ENCODE results near the gene DGKI. TPM values are rescaled to one million over a fixed set of nuclear protein-coding genes. Genes with fewer than 3 reads are reported as not detected.

Gene DGKI
- total RNA-seq, 1 experiment from 2014 or later = not detected

GRCh38 chr7:137544453-137545058 is 302.2 kb downstream of the DGKI start:
- Histone ChIP-seq H3K9ac (ENCODE audit: low read length) (no peak overlapping the region), H3K9me2 (replicated peaks; ENCODE audit: insufficient read depth, low read length) (no peaks in the 10 kb centered on the region)

DNA sequence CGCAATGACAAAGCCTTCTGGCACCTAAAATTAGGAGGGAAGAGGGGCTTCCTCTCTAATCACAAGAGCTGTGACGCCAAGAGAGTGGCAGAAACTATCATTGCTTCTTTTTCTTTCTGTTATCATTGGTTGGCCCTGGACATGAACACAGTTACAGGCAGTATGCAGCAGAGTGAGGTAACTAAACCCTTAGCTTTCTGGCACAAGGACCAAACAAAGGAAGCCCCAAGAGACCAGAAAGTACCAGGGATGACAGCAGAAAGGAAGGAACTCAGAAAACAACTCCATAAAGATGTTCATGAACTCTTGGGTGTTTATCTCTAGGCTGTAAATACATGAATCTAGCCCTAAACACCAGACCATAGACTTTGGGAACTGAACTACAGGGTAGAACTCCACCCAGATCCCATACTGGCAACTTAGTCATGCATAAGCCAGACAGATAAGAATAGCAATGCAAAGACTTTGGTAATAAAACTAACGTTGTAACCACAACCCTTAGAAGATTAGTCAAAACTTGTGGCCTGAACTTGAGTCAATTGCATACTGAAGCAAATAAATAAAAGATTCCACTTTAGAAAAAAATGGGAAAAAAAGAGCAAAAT is 307.6 kb downstream of the DGKI start:
- DNase-seq = no peak
- Histone ChIP-seq H3K27me3 (ENCODE audit: low read length) (no peaks in the 10 kb centered on the region), H3K36me3 (ENCODE audit: insufficient read depth, low read length) (no peaks in the 10 kb centered on the region), H4K20me1 (ENCODE audit: insufficient read depth, low read depth, low read length) (no peaks in the 10 kb centered on the region), H3K79me2 (ENCODE audit: low read length) (no peaks in the 10 kb centered on the region), H3K4me3 (ENCODE audit: low read length) (no peak overlapping the region), H3K9me3 (ENCODE audit: low read length) (no peaks in the 10 kb centered on the region), H3K9ac (ENCODE audit: low read length) (no peak overlapping the region), H2AFZ (ENCODE audit: low read length) (no peak overlapping the region), H3K9me2 (replicated peaks; ENCODE audit: insufficient read depth, low read length) (no peaks in the 10 kb centered on the region), H3K27ac (ENCODE audit: low read length) (no peak overlapping the region), H3K4me1 (ENCODE audit: low read length) (no peaks in the 10 kb centered on the region), H3K4me2 (ENCODE audit: low read depth, low read length, poor library complexity, severe bottlenecking) (no peak overlapping the region)

More at GRCh38 chr7:137544453-137545058, 302.2 kb downstream of the DGKI start:
- DNase-seq = no peak
- H3K4me1 ChIP-seq (ENCODE audit: low read length) = no peaks in the 10 kb centered on the region
- no peaks in the 10 kb centered on the region for H3K36me3 ChIP-seq (ENCODE audit: insufficient read depth, low read length)
- H3K27me3 ChIP-seq (ENCODE audit: low read length) = no peaks in the 10 kb centered on the region
- H3K27ac ChIP-seq (ENCODE audit: low read length) = no peak overlapping the region
- H2AFZ ChIP-seq (ENCODE audit: low read length) = no peak overlapping the region
- H3K9me3 ChIP-seq (ENCODE audit: low read length) = no peaks in the 10 kb centered on the region
- H3K79me2 ChIP-seq (ENCODE audit: low read length) = no peaks in the 10 kb centered on the region
- no peak overlapping the region for H3K4me2 ChIP-seq (ENCODE audit: low read depth, low read length, poor library complexity, severe bottlenecking)
- no peaks in the 10 kb centered on the region for H4K20me1 ChIP-seq (ENCODE audit: insufficient read depth, low read depth, low read length)
- H3K4me3 ChIP-seq (ENCODE audit: low read length) = no peak overlapping the region

DNA sequence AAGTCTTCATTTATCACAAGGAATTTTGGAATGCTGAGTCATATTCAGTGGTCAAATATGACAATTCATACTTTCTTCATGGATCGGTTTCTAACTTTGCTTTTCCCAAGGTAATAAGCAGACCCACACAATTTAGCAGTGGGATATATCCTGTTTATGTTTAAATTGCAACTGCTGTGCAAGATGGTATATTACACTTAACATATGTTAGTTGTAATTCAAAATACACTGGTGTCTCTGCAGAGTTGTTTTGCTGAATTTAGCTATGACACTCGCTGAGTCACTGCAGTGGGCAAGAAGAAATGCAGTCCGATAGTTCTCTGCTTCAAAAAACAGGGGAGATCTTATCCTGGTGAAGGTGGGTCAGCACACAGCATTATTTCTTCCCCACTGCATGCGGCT is 308.4 kb downstream of the DGKI start:
- no peaks in the 10 kb centered on the region for H3K9me3 ChIP-seq (ENCODE audit: low read length)
- H3K9me2 ChIP-seq (replicated peaks; ENCODE audit: insufficient read depth, low read length) = no peaks in the 10 kb centered on the region
- no peaks in the 10 kb centered on the region for H3K79me2 ChIP-seq (ENCODE audit: low read length)
- no peak overlapping the region for H3K4me3 ChIP-seq (ENCODE audit: low read length)
- H2AFZ ChIP-seq (ENCODE audit: low read length) = no peak overlapping the region
- DNase-seq = no peak
- H3K4me1 ChIP-seq (ENCODE audit: low read length) = no peaks in the 10 kb centered on the region
- H3K27ac ChIP-seq (ENCODE audit: low read length) = no peak overlapping the region
- H3K9ac ChIP-seq (ENCODE audit: low read length) = no peak overlapping the region
- no peak overlapping the region for H3K4me2 ChIP-seq (ENCODE audit: low read depth, low read length, poor library complexity, severe bottlenecking)
- no peaks in the 10 kb centered on the region for H3K27me3 ChIP-seq (ENCODE audit: low read length)
- no peaks in the 10 kb centered on the region for H4K20me1 ChIP-seq (ENCODE audit: insufficient read depth, low read depth, low read length)
- no peaks in the 10 kb centered on the region for H3K36me3 ChIP-seq (ENCODE audit: insufficient read depth, low read length)

DNA sequence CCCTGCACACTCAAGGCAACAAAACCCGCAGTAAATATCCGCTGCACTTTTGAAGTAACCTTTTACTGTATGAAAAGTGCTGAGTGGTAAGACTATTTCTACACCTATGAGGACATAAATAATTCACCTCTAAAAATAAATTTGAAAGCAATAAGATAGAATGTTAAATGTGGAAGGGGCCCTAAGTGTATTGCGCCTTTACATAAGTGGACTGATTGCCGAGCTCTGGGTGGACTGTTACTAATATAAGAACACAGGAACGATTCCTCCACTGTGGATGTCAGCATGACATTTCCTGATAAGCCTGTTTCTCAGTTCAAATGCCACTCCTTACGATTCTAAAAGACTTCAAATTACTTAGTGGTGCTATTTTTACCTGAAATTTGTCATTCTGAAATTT is 311.2 kb downstream of the DGKI start:
- Histone ChIP-seq H3K9me2 (replicated peaks; ENCODE audit: insufficient read depth, low read length) (no peaks in the 10 kb centered on the region), H3K9ac (ENCODE audit: low read length) (no peak overlapping the region), H3K4me3 (ENCODE audit: low read length) (no peak overlapping the region), H3K9me3 (ENCODE audit: low read length) (no peaks in the 10 kb centered on the region), H3K4me2 (ENCODE audit: low read depth, low read length, poor library complexity, severe bottlenecking) (no peak overlapping the region), H3K27ac (ENCODE audit: low read length) (no peak overlapping the region), H3K4me1 (ENCODE audit: low read length) (no peaks in the 10 kb centered on the region), H3K79me2 (ENCODE audit: low read length) (no peaks in the 10 kb centered on the region), H3K27me3 (ENCODE audit: low read length) (no peaks in the 10 kb centered on the region), H4K20me1 (ENCODE audit: insufficient read depth, low read depth, low read length) (no peaks in the 10 kb centered on the region), H3K36me3 (ENCODE audit: insufficient read depth, low read length) (no peaks in the 10 kb centered on the region), H2AFZ (ENCODE audit: low read length) (no peak overlapping the region)
- DNase-seq = no peak

DNA sequence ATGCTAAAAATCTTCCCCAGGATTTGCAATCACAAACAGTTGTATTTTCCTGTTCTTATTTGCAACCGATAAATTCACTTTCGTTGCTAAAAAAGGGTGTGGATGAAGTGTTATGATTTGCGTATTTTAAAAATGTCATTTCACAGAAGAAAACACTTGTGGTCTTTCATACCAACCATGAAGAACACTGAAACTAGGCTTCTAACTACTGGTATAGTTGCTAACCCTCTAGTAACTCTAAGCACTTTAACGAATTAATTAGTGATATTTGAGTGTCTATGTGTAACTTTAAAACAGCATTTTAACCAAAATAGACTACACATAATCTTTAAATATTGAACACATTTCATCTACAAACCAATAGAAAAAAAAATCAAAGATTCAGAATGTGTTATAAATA is 315.1 kb downstream of the DGKI start:
- Histone ChIP-seq H3K4me2 (ENCODE audit: low read depth, low read length, poor library complexity, severe bottlenecking) (no peak overlapping the region), H3K79me2 (ENCODE audit: low read length) (no peaks in the 10 kb centered on the region), H2AFZ (ENCODE audit: low read length) (no peak overlapping the region), H3K9ac (ENCODE audit: low read length) (no peak overlapping the region), H4K20me1 (ENCODE audit: insufficient read depth, low read depth, low read length) (no peaks in the 10 kb centered on the region), H3K4me3 (ENCODE audit: low read length) (no peak overlapping the region), H3K9me3 (ENCODE audit: low read length) (no peaks in the 10 kb centered on the region), H3K27ac (ENCODE audit: low read length) (no peak overlapping the region), H3K36me3 (ENCODE audit: insufficient read depth, low read length) (no peaks in the 10 kb centered on the region), H3K4me1 (ENCODE audit: low read length) (no peaks in the 10 kb centered on the region), H3K27me3 (ENCODE audit: low read length) (no peaks in the 10 kb centered on the region), H3K9me2 (replicated peaks; ENCODE audit: insufficient read depth, low read length) (no peaks in the 10 kb centered on the region)
- no peak for DNase-seq

DNA sequence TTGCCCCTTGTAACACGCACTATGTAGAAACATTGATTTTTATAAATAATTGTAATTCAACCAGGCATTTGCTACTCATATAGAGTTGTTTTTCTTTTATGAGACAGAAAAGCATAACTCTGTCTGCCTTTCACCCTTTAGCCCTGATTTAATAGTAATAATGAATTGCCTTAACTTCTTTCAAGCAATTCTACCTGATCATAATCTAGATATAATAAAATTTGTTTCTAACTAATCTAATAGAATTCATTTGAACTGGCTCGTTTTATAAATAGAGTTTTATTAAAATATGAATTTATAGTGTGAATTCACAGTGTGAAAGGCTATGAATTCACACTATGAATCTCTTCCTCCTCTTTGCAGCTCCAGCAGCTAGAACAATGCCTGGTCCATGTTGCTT is 319.1 kb downstream of the DGKI start:
- no peaks in the 10 kb centered on the region for H3K4me1 ChIP-seq (ENCODE audit: low read length)
- no peaks in the 10 kb centered on the region for H3K9me2 ChIP-seq (replicated peaks; ENCODE audit: insufficient read depth, low read length)
- H3K27ac ChIP-seq (ENCODE audit: low read length) = no peak overlapping the region
- no peaks in the 10 kb centered on the region for H3K79me2 ChIP-seq (ENCODE audit: low read length)
- no peak overlapping the region for H3K9ac ChIP-seq (ENCODE audit: low read length)
- no peak overlapping the region for H2AFZ ChIP-seq (ENCODE audit: low read length)
- no peak for DNase-seq
- H3K36me3 ChIP-seq (ENCODE audit: insufficient read depth, low read length) = no peaks in the 10 kb centered on the region
- H3K4me3 ChIP-seq (ENCODE audit: low read length) = no peak overlapping the region
- no peaks in the 10 kb centered on the region for H3K9me3 ChIP-seq (ENCODE audit: low read length)
- no peaks in the 10 kb centered on the region for H4K20me1 ChIP-seq (ENCODE audit: insufficient read depth, low read depth, low read length)
- no peak overlapping the region for H3K4me2 ChIP-seq (ENCODE audit: low read depth, low read length, poor library complexity, severe bottlenecking)
- no peaks in the 10 kb centered on the region for H3K27me3 ChIP-seq (ENCODE audit: low read length)

DNA sequence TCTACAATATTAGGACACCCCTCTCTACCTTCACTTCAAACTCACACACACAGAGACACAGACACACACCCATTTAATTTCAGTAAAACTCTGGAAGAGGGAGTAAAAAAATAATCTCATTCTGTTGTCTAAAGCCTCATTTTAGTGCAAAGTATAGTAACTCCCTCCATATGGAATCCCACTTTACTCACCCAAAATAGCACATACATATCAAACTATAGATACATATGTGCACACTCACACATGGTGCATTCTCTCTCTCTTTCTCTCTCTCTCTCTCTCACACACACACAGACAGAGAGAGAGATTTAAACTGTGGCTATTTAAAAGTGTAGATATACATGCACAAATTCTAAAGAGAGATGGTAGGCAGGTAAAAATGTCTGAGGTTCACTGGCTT is 323.6 kb downstream of the DGKI start:
- Histone ChIP-seq H3K27ac (ENCODE audit: low read length) (no peak overlapping the region), H3K9ac (ENCODE audit: low read length) (no peak overlapping the region), H3K4me3 (ENCODE audit: low read length) (no peak overlapping the region), H3K27me3 (ENCODE audit: low read length) (no peaks in the 10 kb centered on the region), H3K9me3 (ENCODE audit: low read length) (no peaks in the 10 kb centered on the region), H3K4me2 (ENCODE audit: low read depth, low read length, poor library complexity, severe bottlenecking) (no peak overlapping the region), H3K9me2 (replicated peaks; ENCODE audit: insufficient read depth, low read length) (no peaks in the 10 kb centered on the region), H2AFZ (ENCODE audit: low read length) (no peak overlapping the region), H3K36me3 (ENCODE audit: insufficient read depth, low read length) (no peaks in the 10 kb centered on the region), H3K4me1 (ENCODE audit: low read length) (no peaks in the 10 kb centered on the region), H3K79me2 (ENCODE audit: low read length) (no peaks in the 10 kb centered on the region), H4K20me1 (ENCODE audit: insufficient read depth, low read depth, low read length) (no peaks in the 10 kb centered on the region)
- DNase-seq = no peak

GRCh38 chr7:137521451-137521850 is 325.3 kb downstream of the DGKI start:
- Histone ChIP-seq H3K36me3 (ENCODE audit: insufficient read depth, low read length) (no peaks in the 10 kb centered on the region), H3K4me1 (ENCODE audit: low read length) (no peaks in the 10 kb centered on the region), H3K9me3 (ENCODE audit: low read length) (no peaks in the 10 kb centered on the region), H3K27ac (ENCODE audit: low read length) (no peak overlapping the region), H3K79me2 (ENCODE audit: low read length) (no peaks in the 10 kb centered on the region), H2AFZ (ENCODE audit: low read length) (no peak overlapping the region), H3K4me2 (ENCODE audit: low read depth, low read length, poor library complexity, severe bottlenecking) (no peak overlapping the region), H3K4me3 (ENCODE audit: low read length) (no peak overlapping the region), H3K27me3 (ENCODE audit: low read length) (no peaks in the 10 kb centered on the region), H3K9ac (ENCODE audit: low read length) (no peak overlapping the region), H4K20me1 (ENCODE audit: insufficient read depth, low read depth, low read length) (no peaks in the 10 kb centered on the region), H3K9me2 (replicated peaks; ENCODE audit: insufficient read depth, low read length) (no peaks in the 10 kb centered on the region)
- no peak for DNase-seq

All from Karpas-422 (cell line).